Esophagus squamous epithelium (tissue), 5 donors: Measurements from ENCODE around the gene SMIM12. TPM values are rescaled to one million over a fixed set of nuclear protein-coding genes. Genes with fewer than 3 reads are reported as not detected.

Source experiments
- DNase-seq: peaks from one replicate; lab custom pipeline; 2025; lab: John Stamatoyannopoulos, UW
- H3K27ac ChIP-seq, 4 donors: fragments of 200-600 bp; sonication (generic); one replicate each; pipeline ENCODE4 v1.5.1; 2016 to 2019; ENCODE audit warnings: mild to moderate bottlenecking in 1 of 4
- H3K27me3 ChIP-seq, 4 donors: fragments of 200-600 bp; sonication (generic); 1 replicate in 3 of 4; 2 replicates in 1 of 4; pipeline versions ENCODE4 v1.5.1 to v1.6.0; 2017 to 2021; ENCODE audit warnings: antibody characterized with exemption in 1 of 4
- H3K36me3 ChIP-seq, 3 donors: fragments of 200-600 bp; sonication (generic); one replicate each; pipeline ENCODE4 v1.5.1; 2016 to 2019
- H3K4me1 ChIP-seq, 3 donors: fragments of 200-600 bp; sonication (generic); one replicate each; pipeline ENCODE4 v1.5.1; 2017 to 2019
- H3K4me3 ChIP-seq, 4 donors: fragments of 200-600 bp; sonication (generic); 1 replicate in 3 of 4; 2 replicates in 1 of 4; pipeline ENCODE4 v1.5.1; 2016 to 2019; ENCODE audit warnings: mild to moderate bottlenecking in 2 of 4, moderate library complexity in 1 of 4
- H3K9me3 ChIP-seq, 3 donors: fragments of 200-600 bp; sonication (generic); one replicate each; pipeline ENCODE4 v1.5.1; 2016 to 2019
- POLR2A ChIP-seq, 4 donors: fragments of 450-650 bp; IDR thresholded peaks; one replicate each; pipeline ENCODE4 v1.6.1; 2017; ENCODE audit warnings: antibody characterized with exemption in 4 of 4, mild to moderate bottlenecking in 4 of 4, moderate library complexity in 3 of 4
- WGBS, 2 donors: methylation state at CpG; one replicate each; pipeline ENCODE4 v1.1.5; 2018; 5-methylcytosine and 5-hydroxymethylcytosine counted together
- intact Hi-C: fragments of 100-400 bp; cut with DNase I; formaldehyde crosslinking; loops from one replicate; pipeline ENCODE4 v1.15.0; 2022
- total RNA-seq, 4 donors: library from RNA; depleted of rRNA; stranded (reverse); fragments of >200 nt; gene quantifications; one replicate each; pipeline ENCODE4 v1.1.0, GENCODE V29; 2016
- TF ChIP-seq, protein P1 (sequence below), 6 experiments: fragments of 450-650 bp in 4 of 6; fragments of 200-600 bp in 2 of 6; sonication (generic) in 2 of 6; IDR thresholded peaks; one replicate each; pipeline ENCODE4 v1.5.1; 2016 to 2019; ENCODE audit warnings: antibody characterized with exemption in 6 of 6, mild to moderate bottlenecking in 4 of 6, moderate library complexity in 4 of 6
- donor health status: DM: yes; HTN: yes; CAD: no.

The SMIM12 gene
- total RNA-seq, 4 donors from 2014 or later: 29.5 to 41.8 (median 36.0) TPM

DNA sequence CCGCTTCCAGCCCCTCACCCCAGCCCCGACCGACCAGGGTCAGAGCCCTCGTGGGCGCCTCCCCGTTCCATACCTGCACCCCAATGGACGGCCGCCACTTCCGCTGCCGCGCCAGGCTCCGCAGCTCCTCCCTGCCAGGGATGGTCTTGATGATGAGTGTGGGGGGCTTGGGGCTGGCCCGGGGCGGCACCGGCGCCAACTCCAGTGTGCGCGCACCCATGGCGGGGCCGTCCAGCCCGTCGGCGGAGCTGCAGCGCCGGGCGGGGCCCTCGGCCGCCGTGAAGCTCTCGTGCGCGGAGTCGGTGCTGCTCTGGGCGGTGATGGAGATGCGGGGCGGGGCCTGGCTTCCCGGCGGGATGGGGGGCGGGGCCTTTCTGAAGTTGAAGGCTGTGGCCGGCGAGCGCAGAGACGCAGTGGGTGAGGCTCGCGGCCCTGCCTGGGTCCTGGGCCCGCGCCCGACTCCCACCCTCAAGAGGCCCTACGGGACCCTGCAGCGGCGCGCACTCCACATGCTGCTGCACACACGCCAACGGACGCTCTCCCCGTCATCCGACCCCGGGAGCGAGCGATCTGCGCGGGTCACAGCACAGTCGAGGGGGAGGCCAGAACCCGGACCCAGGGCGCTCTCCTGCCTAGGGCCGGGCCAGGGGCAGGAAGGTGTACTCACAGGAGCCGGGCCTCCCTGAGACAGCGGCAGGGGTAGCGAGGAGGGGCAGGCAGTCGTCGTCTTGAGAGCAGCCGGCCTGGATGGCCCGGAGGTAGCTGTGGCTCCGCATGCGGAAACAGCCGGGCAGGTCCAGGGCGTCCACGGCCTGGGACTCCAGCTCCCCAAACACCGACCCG, 26.1 kb upstream of the SMIM12 start:
- DNase-seq: no peak
- intact Hi-C loops: no loop called here
- Histone ChIP-seq H3K27ac (no peak overlapping the region), H3K4me3 (peak overlapping the region; percentile 14 to 63 (median 31)), H3K9me3 (no peaks in the 10 kb centered on the region), H3K36me3 (no peaks in the 10 kb centered on the region), H3K4me1 (peaks cover 7 to 16% (median 14%) of the 10 kb centered on the region in 3 donors), H3K27me3 (peaks cover 0 to 85% (median 10%) of the 10 kb centered on the region in 4 donors)
- 2% methylated on average over 17 of the region's 80 CpGs; no CpG with 5 or more reads in 1 of the 2 donors for WGBS, 2 donors
- TF ChIP-seq POLR2A (IDR thresholded peaks at IDR 0.05): no peak
- TF ChIP-seq, protein P1, sequence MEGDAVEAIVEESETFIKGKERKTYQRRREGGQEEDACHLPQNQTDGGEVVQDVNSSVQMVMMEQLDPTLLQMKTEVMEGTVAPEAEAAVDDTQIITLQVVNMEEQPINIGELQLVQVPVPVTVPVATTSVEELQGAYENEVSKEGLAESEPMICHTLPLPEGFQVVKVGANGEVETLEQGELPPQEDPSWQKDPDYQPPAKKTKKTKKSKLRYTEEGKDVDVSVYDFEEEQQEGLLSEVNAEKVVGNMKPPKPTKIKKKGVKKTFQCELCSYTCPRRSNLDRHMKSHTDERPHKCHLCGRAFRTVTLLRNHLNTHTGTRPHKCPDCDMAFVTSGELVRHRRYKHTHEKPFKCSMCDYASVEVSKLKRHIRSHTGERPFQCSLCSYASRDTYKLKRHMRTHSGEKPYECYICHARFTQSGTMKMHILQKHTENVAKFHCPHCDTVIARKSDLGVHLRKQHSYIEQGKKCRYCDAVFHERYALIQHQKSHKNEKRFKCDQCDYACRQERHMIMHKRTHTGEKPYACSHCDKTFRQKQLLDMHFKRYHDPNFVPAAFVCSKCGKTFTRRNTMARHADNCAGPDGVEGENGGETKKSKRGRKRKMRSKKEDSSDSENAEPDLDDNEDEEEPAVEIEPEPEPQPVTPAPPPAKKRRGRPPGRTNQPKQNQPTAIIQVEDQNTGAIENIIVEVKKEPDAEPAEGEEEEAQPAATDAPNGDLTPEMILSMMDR (IDR thresholded peaks at IDR 0.05): no peak

DNA sequence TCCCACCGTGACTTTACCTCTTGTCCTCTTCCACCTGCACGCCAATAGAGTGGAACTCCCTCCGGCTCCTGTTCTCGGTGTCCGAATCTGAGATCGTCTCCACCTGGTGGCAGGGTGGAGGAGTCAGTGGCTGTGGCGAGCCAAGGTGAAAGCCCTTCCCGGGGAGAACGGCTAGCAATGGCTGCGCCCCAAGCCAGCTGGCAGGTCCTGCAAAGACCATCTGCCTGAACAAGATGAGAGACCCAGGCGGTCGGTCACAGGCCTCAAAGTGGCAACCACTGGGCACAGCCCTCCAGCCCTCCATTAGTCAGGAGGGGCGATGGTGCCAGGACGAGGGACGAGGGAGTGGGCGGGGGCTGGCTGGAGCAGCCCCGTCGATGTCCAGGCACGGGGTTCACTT, 25.4 kb upstream of the SMIM12 start:
- DNase-seq: no peak
- WGBS, 2 donors: 36 to 60% methylated on average over 1 to 8 of the region's 19 CpGs

DNA sequence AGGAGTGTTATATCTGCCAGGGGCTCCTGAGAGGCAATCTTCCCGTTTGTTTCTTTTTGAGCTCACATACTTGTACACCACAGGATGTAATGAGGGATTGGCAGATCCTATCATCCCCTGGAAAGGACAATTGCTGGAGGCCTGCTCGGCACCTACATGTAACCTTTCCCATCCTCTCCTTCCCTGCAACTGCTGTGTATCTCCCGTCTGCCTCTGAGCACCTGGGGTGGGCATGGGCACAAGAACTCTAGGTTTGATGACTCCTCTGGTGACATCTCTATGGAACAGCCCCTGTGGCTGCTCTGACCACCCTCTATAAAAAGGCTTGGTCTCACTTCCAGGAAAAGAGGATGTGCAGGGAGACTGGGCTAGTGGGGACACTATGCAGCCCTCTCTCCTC, 25.0 kb upstream of the SMIM12 start:
- intact Hi-C loops: no loop called here
- H3K4me1 ChIP-seq: peaks cover 7 to 16% (median 14%) of the 10 kb centered on the region in 3 donors
- 44 to 47% methylated on average over 3 of the region's 3 CpGs for WGBS, 2 donors
- H3K36me3 ChIP-seq: no peaks in the 10 kb centered on the region
- H3K27ac ChIP-seq: no peak overlapping the region
- H3K4me3 ChIP-seq: no peak overlapping the region
- TF ChIP-seq POLR2A (IDR thresholded peaks at IDR 0.05): no peak
- TF ChIP-seq, protein P1 (IDR thresholded peaks at IDR 0.05): no peak
- DNase-seq: no peak
- peaks cover 0 to 84% (median 10%) of the 10 kb centered on the region in 4 donors for H3K27me3 ChIP-seq
- H3K9me3 ChIP-seq: no peaks in the 10 kb centered on the region

More for the DNA sequence above, 25.4 kb upstream of the SMIM12 start:
- Histone ChIP-seq H3K27ac (no peak overlapping the region), H3K4me3 (peak overlapping the region in 3 of 4 donors; percentile 14 to 63 (median 39)), H3K27me3 (peaks cover 0 to 84% (median 10%) of the 10 kb centered on the region in 4 donors), H3K36me3 (no peaks in the 10 kb centered on the region), H3K9me3 (no peaks in the 10 kb centered on the region), H3K4me1 (peaks cover 7 to 16% (median 14%) of the 10 kb centered on the region in 3 donors)
- TF ChIP-seq POLR2A (IDR thresholded peaks at IDR 0.05): no peak
- TF ChIP-seq, protein P1 (IDR thresholded peaks at IDR 0.05): no peak
- intact Hi-C loops: no loop called here

- H3K9me3 ChIP-seq: no peaks in the 10 kb centered on the region
- no peak overlapping the region for H3K27ac ChIP-seq
- intact Hi-C loops: no loop called here
- TF ChIP-seq, protein P1 (IDR thresholded peaks at IDR 0.05): no peak
- TF ChIP-seq POLR2A (IDR thresholded peaks at IDR 0.05): no peak
- no peak overlapping the region for H3K4me3 ChIP-seq
- no peak for DNase-seq
- 72 to 73% methylated on average over 6 to 9 of the region's 9 CpGs for WGBS, 2 donors
- H3K4me1 ChIP-seq: no peaks in the 10 kb centered on the region
- H3K27me3 ChIP-seq: peaks cover 0 to 84% (median 0%) of the 10 kb centered on the region in 4 donors
- H3K36me3 ChIP-seq: no peaks in the 10 kb centered on the region
Observed at GRCh38 chr1:34879230-34879629, 19.7 kb upstream of the SMIM12 start.

DNA sequence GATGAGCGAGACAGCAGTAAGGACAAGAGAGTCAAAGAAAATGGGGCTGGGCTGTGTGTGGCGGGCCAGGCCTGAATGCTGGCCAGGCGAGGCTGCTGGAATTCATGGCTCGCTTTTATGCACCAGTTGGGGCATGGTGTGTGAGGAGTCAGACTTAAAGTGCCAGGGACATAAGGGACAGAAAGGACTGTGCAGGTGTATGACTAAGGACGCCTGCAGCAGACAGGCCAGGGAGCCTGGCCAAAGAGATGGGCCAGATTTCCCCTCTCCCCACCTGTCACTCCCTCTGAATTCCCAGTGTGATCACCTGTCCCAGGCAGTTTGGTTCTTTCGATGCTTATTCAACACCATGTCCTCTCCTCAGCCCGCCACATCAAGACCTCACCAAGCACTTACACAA, 16.9 kb upstream of the SMIM12 start:
- Histone ChIP-seq H3K4me3 (no peak overlapping the region), H3K9me3 (no peaks in the 10 kb centered on the region), H3K27me3 (peaks cover 0 to 87% (median 0%) of the 10 kb centered on the region in 4 donors), H3K36me3 (no peaks in the 10 kb centered on the region), H3K27ac (no peak overlapping the region), H3K4me1 (no peaks in the 10 kb centered on the region)
- DNase-seq: no peak
- TF ChIP-seq, protein P1 (IDR thresholded peaks at IDR 0.05): no peak
- no peak for TF ChIP-seq POLR2A (IDR thresholded peaks at IDR 0.05)
- 70 to 71% methylated on average over 7 of the region's 7 CpGs for WGBS, 2 donors
- intact Hi-C loops: no loop called here
